ENCODE data around the gene TIMP2.

Gene TIMP2

GRCh38 chr17:78925662-78926555, 722 bp upstream of the TIMP2 start:
- H3K27ac Mint-ChIP-seq, result no peak overlapping the region
- ATAC-seq (no peak), DNase-seq (no peak)
- peaks cover 11% of the 10 kb centered on the region for H3K4me1 Mint-ChIP-seq
- H3K4me3 Mint-ChIP-seq, result no peak overlapping the region
- H3K9me3 Mint-ChIP-seq, result no peaks in the 10 kb centered on the region
- H3K27me3 Mint-ChIP-seq, result peaks cover 16% of the 10 kb centered on the region
- H3K36me3 Mint-ChIP-seq (ENCODE audit: low read depth), result no peaks in the 10 kb centered on the region

GRCh38 chr17:78924481-78925151, 571 bp downstream of the TIMP2 start:
- H3K27me3 Mint-ChIP-seq, result peaks cover 16% of the 10 kb centered on the region
- no peak for DNase-seq
- no peak overlapping the region for H3K4me3 Mint-ChIP-seq
- H3K27ac Mint-ChIP-seq, result no peak overlapping the region
- no peaks in the 10 kb centered on the region for H3K36me3 Mint-ChIP-seq (ENCODE audit: low read depth)
- peaks cover 11% of the 10 kb centered on the region for H3K4me1 Mint-ChIP-seq
- ATAC-seq, result no peak
- H3K9me3 Mint-ChIP-seq, result no peaks in the 10 kb centered on the region

- Mint-ChIP-seq H3K4me1 (peaks cover 11% of the 10 kb centered on the region), H3K27ac (peak overlapping the region; percentile 52), H3K36me3 (ENCODE audit: low read depth) (no peaks in the 10 kb centered on the region), H3K4me3 (peak overlapping the region; percentile 54), H3K27me3 (peaks cover 16% of the 10 kb centered on the region), H3K9me3 (no peaks in the 10 kb centered on the region)
- ATAC-seq (peak; percentile 54), DNase-seq (peak; percentile 63)
Measured at GRCh38 chr17:78923660-78924453, 1.3 kb downstream of the TIMP2 start.

GRCh38 chr17:78922816-78923498, 2.2 kb downstream of the TIMP2 start:
- H3K4me1 Mint-ChIP-seq, result peaks cover 12% of the 10 kb centered on the region
- DNase-seq (no peak), ATAC-seq (no peak)
- H3K27me3 Mint-ChIP-seq, result peaks cover 14% of the 10 kb centered on the region
- no peaks in the 10 kb centered on the region for H3K9me3 Mint-ChIP-seq
- H3K36me3 Mint-ChIP-seq (ENCODE audit: low read depth), result no peaks in the 10 kb centered on the region
- no peak overlapping the region for H3K27ac Mint-ChIP-seq
- H3K4me3 Mint-ChIP-seq, result no peak overlapping the region

- DNase-seq (no peak), ATAC-seq (no peak)
- no peaks in the 10 kb centered on the region for H3K36me3 Mint-ChIP-seq (ENCODE audit: low read depth)
- H3K9me3 Mint-ChIP-seq, result no peaks in the 10 kb centered on the region
- no peak overlapping the region for H3K4me3 Mint-ChIP-seq
- peaks cover 8% of the 10 kb centered on the region for H3K27me3 Mint-ChIP-seq
- H3K27ac Mint-ChIP-seq, result no peak overlapping the region
- peaks cover 20% of the 10 kb centered on the region for H3K4me1 Mint-ChIP-seq
Measured at GRCh38 chr17:78921437-78921971, 3.7 kb downstream of the TIMP2 start.

- no peaks in the 10 kb centered on the region for H3K36me3 Mint-ChIP-seq (ENCODE audit: low read depth)
- peaks cover 5% of the 10 kb centered on the region for H3K27me3 Mint-ChIP-seq
- no peak overlapping the region for H3K27ac Mint-ChIP-seq
- no peak for DNase-seq
- ATAC-seq, result no peak
- H3K4me1 Mint-ChIP-seq, result peaks cover 29% of the 10 kb centered on the region
- H3K9me3 Mint-ChIP-seq, result no peaks in the 10 kb centered on the region
- no peak overlapping the region for H3K4me3 Mint-ChIP-seq
Measured at GRCh38 chr17:78920528-78920927, 4.7 kb downstream of the TIMP2 start.

- Mint-ChIP-seq H3K36me3 (ENCODE audit: low read depth) (no peaks in the 10 kb centered on the region), H3K27me3 (peaks cover 5% of the 10 kb centered on the region), H3K4me3 (no peak overlapping the region), H3K27ac (no peak overlapping the region), H3K4me1 (peaks cover 31% of the 10 kb centered on the region), H3K9me3 (no peaks in the 10 kb centered on the region)
- no peak for ATAC-seq
- no peak for DNase-seq
Measured at GRCh38 chr17:78919861-78920450, 5.2 kb downstream of the TIMP2 start.

GRCh38 chr17:78918979-78919378, 6.2 kb downstream of the TIMP2 start:
- H3K4me1 Mint-ChIP-seq, result peaks cover 30% of the 10 kb centered on the region
- peaks cover 5% of the 10 kb centered on the region for H3K27me3 Mint-ChIP-seq
- DNase-seq (no peak), ATAC-seq (no peak)
- H3K27ac Mint-ChIP-seq, result no peak overlapping the region
- no peaks in the 10 kb centered on the region for H3K36me3 Mint-ChIP-seq (ENCODE audit: low read depth)
- H3K9me3 Mint-ChIP-seq, result no peaks in the 10 kb centered on the region
- H3K4me3 Mint-ChIP-seq, result no peak overlapping the region

GRCh38 chr17:78917451-78918275, 7.5 kb downstream of the TIMP2 start:
- H3K27ac Mint-ChIP-seq, result peak overlapping the region; percentile 4
- H3K4me1 Mint-ChIP-seq, result peaks cover 20% of the 10 kb centered on the region
- no peak overlapping the region for H3K4me3 Mint-ChIP-seq
- no peaks in the 10 kb centered on the region for H3K36me3 Mint-ChIP-seq (ENCODE audit: low read depth)
- peak; percentile 34 for ATAC-seq
- no peaks in the 10 kb centered on the region for H3K27me3 Mint-ChIP-seq
- DNase-seq, result no peak
- no peaks in the 10 kb centered on the region for H3K9me3 Mint-ChIP-seq

- H3K27me3 Mint-ChIP-seq, result no peaks in the 10 kb centered on the region
- H3K9me3 Mint-ChIP-seq, result no peaks in the 10 kb centered on the region
- peak overlapping the region; percentile 46 for H3K27ac Mint-ChIP-seq
- peaks cover 20% of the 10 kb centered on the region for H3K4me1 Mint-ChIP-seq
- peak overlapping the region; percentile 39 for H3K4me3 Mint-ChIP-seq
- no peaks in the 10 kb centered on the region for H3K36me3 Mint-ChIP-seq (ENCODE audit: low read depth)
- ATAC-seq (peak; percentile 55), DNase-seq (peak; percentile 31)
Measured at GRCh38 chr17:78915872-78916632, 9.1 kb downstream of the TIMP2 start.

- H3K9me3 Mint-ChIP-seq, result no peaks in the 10 kb centered on the region
Measured at GRCh38 chr17:78913115-78913514, 12.1 kb downstream of the TIMP2 start.

GRCh38 chr17:78912082-78912481, 13.1 kb downstream of the TIMP2 start:
- Mint-ChIP-seq H3K9me3 (no peaks in the 10 kb centered on the region), H3K27ac (no peak overlapping the region), H3K4me1 (peaks cover 15% of the 10 kb centered on the region), H3K27me3 (no peaks in the 10 kb centered on the region), H3K36me3 (ENCODE audit: low read depth) (no peaks in the 10 kb centered on the region), H3K4me3 (no peak overlapping the region)
- no peak for DNase-seq
- no peak for ATAC-seq

More at GRCh38 chr17:78913115-78913514, 12.1 kb downstream of the TIMP2 start:
- H3K27ac Mint-ChIP-seq, result no peak overlapping the region
- no peaks in the 10 kb centered on the region for H3K27me3 Mint-ChIP-seq
- ATAC-seq (no peak), DNase-seq (no peak)
- peaks cover 20% of the 10 kb centered on the region for H3K4me1 Mint-ChIP-seq
- no peak overlapping the region for H3K4me3 Mint-ChIP-seq
- H3K36me3 Mint-ChIP-seq (ENCODE audit: low read depth), result no peaks in the 10 kb centered on the region

Measured in activated naive CD8-positive, alpha-beta T cell treated with anti-CD3 and anti-CD28 coated beads, Interleukin-2, amount 50 U/mL, for 24 hours (primary cell).